Pulmonary artery endothelial cell (primary cell): ENCODE measurements around the gene PPP2R5C. TPM values are rescaled to one million over a fixed set of nuclear protein-coding genes. Genes with fewer than 3 reads are reported as not detected.
"Not testable (repeated sequence)": the region's sequence is repeated elsewhere in the genome, so short reads cannot be mapped to it uniquely, and the experiment has no call there.

Experiments used
- DNase-seq: peaks from one replicate; pipeline ENCODE4 v3.0.0-alpha.2; 2011; ENCODE audit warnings: low read depth, low spot score
- total RNA-seq: library from RNA; depleted of rRNA; stranded (reverse); fragments of >200 nt; gene quantifications from 2 replicates; pipeline ENCODE4 v1.2.3, GENCODE V29; 2014

The PPP2R5C gene
- total RNA-seq, 1 donor from 2014 or later, result 81.4 TPM

GRCh38 chr14:101964297-101965180 lies 203.0 kb downstream of the PPP2R5C start, which contains the start of gene DYNC1H1:
Gene DYNC1H1, plus strand, starts transcription at chr14:101964573. Its CDS starts 119 bp downstream, at chr14:101964692.
- peak; percentile 76 for DNase-seq

GRCh38 chr14:101965181-101965544 lies 203.7 kb downstream of the PPP2R5C start:
- DNase-seq, result no peak

GRCh38 chr14:101965770-101966722 lies 204.5 kb downstream of the PPP2R5C start:
- no peak for DNase-seq

GRCh38 chr14:101966742-101967141 lies 205.2 kb downstream of the PPP2R5C start:
- DNase-seq, result no peak

- DNase-seq, result no peak
These were observed 206.7 kb downstream of the PPP2R5C start for GRCh38 chr14:101968186-101968585.

GRCh38 chr14:101969481-101969880 lies 208.0 kb downstream of the PPP2R5C start:
- no peak for DNase-seq

GRCh38 chr14:101970830-101971400 lies 209.4 kb downstream of the PPP2R5C start:
- no peak for DNase-seq

GRCh38 chr14:101971458-101971857 lies 209.9 kb downstream of the PPP2R5C start:
- DNase-seq, result not testable (repeated sequence)

- peak; percentile 98 for DNase-seq
These were observed 210.8 kb downstream of the PPP2R5C start for GRCh38 chr14:101972126-101972866.

GRCh38 chr14:101973356-101973755 lies 211.8 kb downstream of the PPP2R5C start:
- DNase-seq, result no peak

GRCh38 chr14:101975231-101975630 lies 213.7 kb downstream of the PPP2R5C start:
- no peak for DNase-seq

Other genes starting within 250 kb of the PPP2R5C start
- not detected in 2 replicates for gene DIO3, start 200.2 kb upstream of the PPP2R5C start, total RNA-seq
- gene DYNC1H1, start 202.9 kb downstream of the PPP2R5C start, total RNA-seq, result 659 and 893 TPM in 2 replicates